ENCODE data around the gene HOXA5. TPM values are rescaled to one million over a fixed set of nuclear protein-coding genes. Genes with fewer than 3 reads are reported as not detected.
A peak's percentile ranks its signal among the peaks of the same experiment; 100 is the strongest.

Gene HOXA5
- total RNA-seq, 6 experiments from 2014 or later: 0.18 to 1.5 (median 0.65) TPM

DNA sequence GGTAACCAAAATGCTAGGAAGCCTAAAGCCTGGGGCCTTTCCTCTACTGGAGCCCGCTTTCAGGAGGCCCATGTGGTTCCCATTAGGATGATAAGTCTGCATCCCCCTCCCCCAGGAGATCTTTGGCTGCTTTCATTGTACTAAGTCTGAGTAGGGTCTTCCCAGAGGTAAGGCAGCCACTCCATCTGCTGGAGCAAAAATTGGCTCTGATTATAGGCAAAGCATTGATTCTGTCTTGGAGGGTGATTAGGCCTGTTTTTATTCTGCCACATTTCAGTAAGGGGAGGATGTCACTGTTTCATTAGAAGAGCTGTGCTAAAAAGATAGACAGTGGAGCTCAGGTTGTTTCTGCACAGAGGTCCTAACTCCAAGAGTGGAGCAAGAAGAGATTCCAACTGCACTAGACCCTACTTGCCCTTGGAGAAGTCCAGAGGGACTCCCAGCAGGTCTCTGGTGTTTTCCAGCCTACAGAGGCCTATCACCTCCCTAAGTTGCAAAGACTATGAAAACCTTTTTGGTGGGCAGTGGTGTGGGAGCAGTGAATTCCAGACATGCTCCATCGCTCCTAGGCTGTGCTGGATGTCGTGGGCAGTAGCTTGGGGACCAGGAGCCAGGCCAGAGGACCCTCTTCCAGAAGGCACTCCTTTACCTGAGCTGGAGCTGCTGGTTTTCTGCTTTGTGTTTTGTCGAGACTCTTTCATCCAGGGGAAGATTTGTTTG lies 33.9 kb downstream of the HOXA5 start:
- intact Hi-C loops (cut with DNase I): no loop called here
- Histone ChIP-seq H3K4me1 (peaks cover 0 to 4% (median 0%) of the 10 kb centered on the region in 4 donors), H3K27ac (peak overlapping the region in 1 of 3 donors; percentile 65), H3K4me3 (no peak overlapping the region), H3K36me3 (no peaks in the 10 kb centered on the region), H3K9me3 (no peaks in the 10 kb centered on the region), H3K27me3 (peaks cover 0 to 10% of the 10 kb centered on the region in 2 donors)
- no peak for ATAC-seq
- TF ChIP-seq POLR2A (IDR thresholded peaks at IDR 0.05): no peak
- TF ChIP-seq, protein P1, sequence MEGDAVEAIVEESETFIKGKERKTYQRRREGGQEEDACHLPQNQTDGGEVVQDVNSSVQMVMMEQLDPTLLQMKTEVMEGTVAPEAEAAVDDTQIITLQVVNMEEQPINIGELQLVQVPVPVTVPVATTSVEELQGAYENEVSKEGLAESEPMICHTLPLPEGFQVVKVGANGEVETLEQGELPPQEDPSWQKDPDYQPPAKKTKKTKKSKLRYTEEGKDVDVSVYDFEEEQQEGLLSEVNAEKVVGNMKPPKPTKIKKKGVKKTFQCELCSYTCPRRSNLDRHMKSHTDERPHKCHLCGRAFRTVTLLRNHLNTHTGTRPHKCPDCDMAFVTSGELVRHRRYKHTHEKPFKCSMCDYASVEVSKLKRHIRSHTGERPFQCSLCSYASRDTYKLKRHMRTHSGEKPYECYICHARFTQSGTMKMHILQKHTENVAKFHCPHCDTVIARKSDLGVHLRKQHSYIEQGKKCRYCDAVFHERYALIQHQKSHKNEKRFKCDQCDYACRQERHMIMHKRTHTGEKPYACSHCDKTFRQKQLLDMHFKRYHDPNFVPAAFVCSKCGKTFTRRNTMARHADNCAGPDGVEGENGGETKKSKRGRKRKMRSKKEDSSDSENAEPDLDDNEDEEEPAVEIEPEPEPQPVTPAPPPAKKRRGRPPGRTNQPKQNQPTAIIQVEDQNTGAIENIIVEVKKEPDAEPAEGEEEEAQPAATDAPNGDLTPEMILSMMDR (IDR thresholded peaks at IDR 0.05): no peak
- WGBS (ENCODE audit: insufficient coverage, low coverage, low lambda C conversion rate, missing lambda C conversion rate): 67% methylated on average over 1 of the region's 4 CpGs
- DNase-seq: no peak

DNA sequence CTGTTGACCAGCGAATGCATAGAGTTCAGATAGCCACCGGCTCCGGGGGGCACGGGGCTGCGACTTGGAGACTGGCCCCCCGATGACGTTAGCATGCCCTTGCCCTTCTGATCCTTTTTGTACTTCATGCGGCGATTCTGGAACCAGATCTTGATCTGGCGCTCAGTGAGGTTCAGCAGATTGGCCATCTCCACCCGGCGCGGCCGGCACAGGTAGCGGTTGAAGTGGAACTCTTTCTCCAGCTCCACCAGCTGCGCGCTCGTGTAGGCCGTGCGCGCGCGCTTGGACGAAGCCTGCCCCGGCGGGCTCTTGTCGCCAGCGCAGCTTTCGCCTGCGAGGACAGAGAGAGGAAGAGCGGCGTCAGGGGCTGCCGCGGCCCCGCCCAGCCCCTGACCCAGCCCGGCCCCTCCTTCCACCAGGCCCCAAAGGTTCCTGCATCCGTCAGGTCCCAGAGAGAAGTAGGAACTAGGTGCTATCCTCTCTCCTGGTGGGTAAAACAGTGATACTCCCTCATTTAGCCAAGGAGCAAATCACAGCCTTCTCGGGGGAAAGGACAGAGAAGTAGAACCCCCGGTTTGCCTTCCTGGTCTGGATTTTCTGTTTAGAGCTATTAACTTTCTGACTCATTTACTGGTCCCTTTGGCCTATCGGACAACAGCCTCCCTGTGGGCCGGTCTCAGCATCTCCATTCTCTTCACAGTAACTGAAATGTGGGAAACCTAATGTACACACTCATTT lies 34.9 kb downstream of the HOXA5 start:
- H3K4me1 ChIP-seq: peaks cover 0 to 4% (median 0%) of the 10 kb centered on the region in 4 donors
- peak; percentile 66 to 72 (median 70) for ATAC-seq
- DNase-seq: peak in 2 of 3 donors; percentile 57 to 66
- no peaks in the 10 kb centered on the region for H3K36me3 ChIP-seq
- WGBS (ENCODE audit: insufficient coverage, low coverage, low lambda C conversion rate, missing lambda C conversion rate): 41% methylated on average over 12 of the region's 41 CpGs
- H3K4me3 ChIP-seq: no peak overlapping the region
- H3K27ac ChIP-seq: peak overlapping the region; percentile 31 to 74 (median 65)
- TF ChIP-seq, protein P1 (IDR thresholded peaks at IDR 0.05): no peak
- TF ChIP-seq POLR2A (IDR thresholded peaks at IDR 0.05): peak; percentile 31
- H3K9me3 ChIP-seq: no peaks in the 10 kb centered on the region
- intact Hi-C loops (cut with DNase I): no loop called here
- peaks cover 0 to 10% of the 10 kb centered on the region in 2 donors for H3K27me3 ChIP-seq

DNA sequence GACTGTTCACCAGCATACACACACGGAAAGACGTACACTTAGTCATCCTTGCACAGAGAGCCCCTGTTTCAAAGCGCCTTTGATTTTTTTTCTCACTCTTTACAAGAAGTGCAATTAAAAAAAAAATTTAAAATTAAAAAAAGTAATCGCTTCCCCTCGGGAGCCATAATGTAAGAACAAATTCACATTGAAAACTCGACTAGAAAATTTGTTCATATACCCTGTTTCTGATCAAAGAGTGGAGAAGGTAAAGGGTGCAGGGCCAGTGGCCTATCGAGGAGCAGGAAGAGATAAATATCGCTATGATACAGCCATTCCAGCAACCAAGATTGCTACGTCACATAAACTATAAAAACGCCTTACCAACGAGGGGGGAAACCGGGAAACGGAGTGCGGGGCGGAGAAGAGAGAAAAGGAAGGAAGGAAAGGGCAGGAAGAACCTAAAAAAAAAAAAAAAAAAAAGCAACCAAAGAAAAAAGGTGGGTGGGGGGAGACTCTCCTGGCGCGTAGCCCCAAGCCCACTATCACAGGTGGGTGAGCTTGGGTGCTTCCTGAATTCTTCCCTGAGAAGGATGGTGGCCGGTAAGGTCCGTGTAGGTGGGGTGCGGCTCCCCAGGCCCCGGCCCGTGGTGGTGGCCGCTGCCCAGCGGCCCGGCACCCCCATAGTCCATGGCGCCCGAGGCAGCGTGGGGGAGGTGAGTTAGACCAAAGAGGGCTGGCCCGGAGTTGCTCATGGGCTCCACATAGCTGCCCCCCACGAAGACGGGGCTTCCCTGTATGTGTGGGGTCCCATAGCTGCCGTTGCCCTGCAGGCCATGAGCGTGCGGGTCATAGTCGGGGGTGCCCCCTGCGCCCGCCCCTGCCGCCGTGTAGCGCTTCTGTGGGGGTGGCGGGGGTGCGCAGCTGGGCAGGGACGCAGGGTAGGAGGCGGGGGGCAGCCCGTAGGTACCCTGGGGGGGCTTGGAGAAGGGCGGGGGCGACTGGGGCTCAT lies 35.8 kb downstream of the HOXA5 start:
- no peaks in the 10 kb centered on the region for H3K9me3 ChIP-seq
- peaks cover 0 to 4% (median 2%) of the 10 kb centered on the region in 4 donors for H3K4me1 ChIP-seq
- no peak overlapping the region for H3K4me3 ChIP-seq
- WGBS (ENCODE audit: insufficient coverage, low coverage, low lambda C conversion rate, missing lambda C conversion rate): 22% methylated on average over 18 of the region's 47 CpGs
- H3K27me3 ChIP-seq: peaks cover 0 to 12% of the 10 kb centered on the region in 2 donors
- no peaks in the 10 kb centered on the region for H3K36me3 ChIP-seq
- H3K27ac ChIP-seq: peak overlapping the region; percentile 31 to 74 (median 65)
- intact Hi-C loops (cut with DNase I): no loop called here
- TF ChIP-seq, protein P1 (IDR thresholded peaks at IDR 0.05): no peak
- no peak for TF ChIP-seq POLR2A (IDR thresholded peaks at IDR 0.05)
- peak in 2 of 4 donors; percentile 6 for ATAC-seq
- no peak for DNase-seq

DNA sequence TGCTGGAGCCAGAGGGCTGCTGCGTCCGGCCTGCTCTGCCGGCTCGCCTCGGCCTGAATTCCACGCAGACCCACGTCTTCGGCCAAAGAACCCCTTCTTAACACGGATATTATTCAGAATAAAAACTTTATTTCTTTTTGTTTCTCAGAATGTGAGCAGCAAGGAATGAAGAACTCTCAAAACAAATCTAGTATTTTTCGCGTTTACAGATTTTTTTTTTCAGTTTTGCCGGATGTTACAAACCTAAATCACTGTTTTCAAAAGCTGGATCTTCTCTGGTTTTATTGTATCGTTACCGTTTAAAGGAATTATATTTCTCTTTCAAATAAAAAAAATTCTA lies 36.6 kb downstream of the HOXA5 start:
- Histone ChIP-seq H3K4me3 (peak overlapping the region in 1 of 3 donors; percentile 13), H3K4me1 (peaks cover 0 to 4% (median 2%) of the 10 kb centered on the region in 4 donors), H3K27ac (peak overlapping the region; percentile 5 to 71 (median 65)), H3K9me3 (no peaks in the 10 kb centered on the region), H3K27me3 (peaks cover 0 to 20% of the 10 kb centered on the region in 2 donors), H3K36me3 (no peaks in the 10 kb centered on the region)
- TF ChIP-seq, protein P1 (IDR thresholded peaks at IDR 0.05): no peak
- no peak for TF ChIP-seq POLR2A (IDR thresholded peaks at IDR 0.05)
- 14% methylated on average over 7 of the region's 14 CpGs for WGBS (ENCODE audit: insufficient coverage, low coverage, low lambda C conversion rate, missing lambda C conversion rate)
- ATAC-seq: no peak
- DNase-seq: no peak
- intact Hi-C loops (cut with DNase I): no loop called here
